ENCODE results near the gene DGKB. TPM values are rescaled to one million over a fixed set of nuclear protein-coding genes. Genes with fewer than 3 reads are reported as not detected.

DGKB gene
- total RNA-seq, 2 donors from 2014 or later: 0.44 to 0.63 TPM

DNA sequence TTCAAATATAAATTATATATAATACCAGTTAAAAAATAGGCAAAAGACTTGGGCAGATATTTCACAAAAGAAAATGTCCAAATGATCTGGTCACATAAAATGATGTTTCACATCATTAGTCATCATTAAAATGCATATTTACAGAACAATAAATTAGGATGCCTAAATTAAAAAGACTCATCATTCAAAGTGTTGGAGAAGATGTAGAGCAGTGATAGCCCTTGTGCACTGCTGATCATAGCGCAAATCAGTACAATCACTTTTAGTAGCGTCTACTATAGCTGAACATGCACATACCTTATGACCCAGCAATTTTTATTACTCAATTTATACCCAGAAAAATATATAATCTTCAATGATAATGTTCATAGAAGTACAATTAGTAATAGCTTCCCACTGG, 579.8 kb downstream of the DGKB start:
- no peaks in the 10 kb centered on the region for H3K4me1 ChIP-seq
- no peaks in the 10 kb centered on the region for H3K36me3 ChIP-seq
- no peak overlapping the region for H3K27ac ChIP-seq
- DNase-seq (ENCODE audit: low spot score): no peak
- peaks cover 0 to 8% of the 10 kb centered on the region in 2 donors for H3K9me3 ChIP-seq
- no peak overlapping the region for H3K4me3 ChIP-seq
- TF ChIP-seq, protein P1, sequence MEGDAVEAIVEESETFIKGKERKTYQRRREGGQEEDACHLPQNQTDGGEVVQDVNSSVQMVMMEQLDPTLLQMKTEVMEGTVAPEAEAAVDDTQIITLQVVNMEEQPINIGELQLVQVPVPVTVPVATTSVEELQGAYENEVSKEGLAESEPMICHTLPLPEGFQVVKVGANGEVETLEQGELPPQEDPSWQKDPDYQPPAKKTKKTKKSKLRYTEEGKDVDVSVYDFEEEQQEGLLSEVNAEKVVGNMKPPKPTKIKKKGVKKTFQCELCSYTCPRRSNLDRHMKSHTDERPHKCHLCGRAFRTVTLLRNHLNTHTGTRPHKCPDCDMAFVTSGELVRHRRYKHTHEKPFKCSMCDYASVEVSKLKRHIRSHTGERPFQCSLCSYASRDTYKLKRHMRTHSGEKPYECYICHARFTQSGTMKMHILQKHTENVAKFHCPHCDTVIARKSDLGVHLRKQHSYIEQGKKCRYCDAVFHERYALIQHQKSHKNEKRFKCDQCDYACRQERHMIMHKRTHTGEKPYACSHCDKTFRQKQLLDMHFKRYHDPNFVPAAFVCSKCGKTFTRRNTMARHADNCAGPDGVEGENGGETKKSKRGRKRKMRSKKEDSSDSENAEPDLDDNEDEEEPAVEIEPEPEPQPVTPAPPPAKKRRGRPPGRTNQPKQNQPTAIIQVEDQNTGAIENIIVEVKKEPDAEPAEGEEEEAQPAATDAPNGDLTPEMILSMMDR (IDR thresholded peaks at IDR 0.05): no peak
- no peaks in the 10 kb centered on the region for H3K27me3 ChIP-seq

- TF ChIP-seq, protein P1 (IDR thresholded peaks at IDR 0.05): no peak
- Histone ChIP-seq H3K4me1 (no peaks in the 10 kb centered on the region), H3K9me3 (peaks cover 0 to 8% of the 10 kb centered on the region in 2 donors), H3K27me3 (no peaks in the 10 kb centered on the region), H3K36me3 (no peaks in the 10 kb centered on the region), H3K4me3 (no peak overlapping the region), H3K27ac (no peak overlapping the region)
- no peak for DNase-seq (ENCODE audit: low spot score)
Observed at GRCh38 chr7:14321947-14322346, 580.6 kb downstream of the DGKB start.

GRCh38 chr7:14309432-14309831, 593.1 kb downstream of the DGKB start:
- no peak overlapping the region for H3K4me3 ChIP-seq
- TF ChIP-seq, protein P1 (IDR thresholded peaks at IDR 0.05): no peak
- no peaks in the 10 kb centered on the region for H3K36me3 ChIP-seq
- no peaks in the 10 kb centered on the region for H3K9me3 ChIP-seq
- DNase-seq (ENCODE audit: low spot score): no peak
- no peaks in the 10 kb centered on the region for H3K4me1 ChIP-seq
- H3K27ac ChIP-seq: no peak overlapping the region
- no peaks in the 10 kb centered on the region for H3K27me3 ChIP-seq

DNA sequence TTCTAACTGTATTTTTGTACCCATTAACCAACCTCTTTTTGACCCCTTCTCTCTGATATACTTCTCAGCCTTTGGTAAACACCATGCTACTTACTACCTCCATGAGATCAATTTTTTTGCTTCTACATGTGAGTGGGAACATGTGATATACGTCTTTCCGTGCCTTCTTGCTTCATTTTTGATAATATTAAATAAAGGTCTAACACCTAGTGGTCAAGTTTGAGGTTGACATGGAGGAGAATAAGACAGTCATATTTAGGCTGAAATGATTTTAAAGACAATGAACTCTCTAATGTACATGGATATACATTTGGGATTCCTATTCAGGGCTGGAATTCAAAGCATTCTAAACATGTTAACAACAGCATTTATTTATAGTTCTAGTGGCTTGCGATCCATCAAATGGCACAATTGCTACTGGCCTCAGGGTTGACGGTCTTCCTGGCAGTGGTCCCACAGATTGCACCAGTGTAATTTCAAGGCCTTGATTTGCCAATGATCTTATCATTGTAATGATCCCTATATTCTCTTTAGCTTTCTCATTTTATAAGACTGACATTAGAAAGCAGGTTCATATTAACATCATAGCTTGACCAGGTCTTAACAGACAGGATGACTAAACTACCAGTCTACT, 597.2 kb downstream of the DGKB start:
- no peaks in the 10 kb centered on the region for H3K27me3 ChIP-seq
- H3K9me3 ChIP-seq: no peaks in the 10 kb centered on the region
- H3K4me1 ChIP-seq: no peaks in the 10 kb centered on the region
- H3K27ac ChIP-seq: no peak overlapping the region
- TF ChIP-seq, protein P1 (IDR thresholded peaks at IDR 0.05): peak in 1 of 2 donors; percentile 27
- H3K36me3 ChIP-seq: no peaks in the 10 kb centered on the region
- H3K4me3 ChIP-seq: no peak overlapping the region
- no peak for DNase-seq (ENCODE audit: low spot score)

DNA sequence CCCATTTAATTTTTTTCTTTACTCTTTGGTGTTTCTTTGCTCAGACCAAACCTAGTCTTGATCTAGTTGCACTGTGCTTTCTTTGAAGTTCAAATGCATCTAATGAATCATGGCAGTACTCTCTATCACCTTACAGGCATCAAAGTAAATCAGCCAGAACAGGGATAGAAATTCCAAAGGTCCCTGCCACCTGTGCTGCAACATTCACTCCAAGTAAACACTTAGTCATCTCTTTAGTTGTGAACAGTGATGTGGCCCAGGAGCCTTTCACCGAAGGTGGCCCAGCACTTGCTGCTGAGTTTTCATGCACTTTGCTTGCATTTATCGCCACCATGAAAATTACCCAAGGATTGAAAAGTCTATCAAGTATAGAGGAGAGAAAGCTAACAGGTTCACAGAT, 599.0 kb downstream of the DGKB start:
- no peaks in the 10 kb centered on the region for H3K27me3 ChIP-seq
- no peaks in the 10 kb centered on the region for H3K9me3 ChIP-seq
- TF ChIP-seq, protein P1 (IDR thresholded peaks at IDR 0.05): no peak
- no peaks in the 10 kb centered on the region for H3K36me3 ChIP-seq
- H3K4me1 ChIP-seq: no peaks in the 10 kb centered on the region
- no peak for DNase-seq (ENCODE audit: low spot score)
- H3K27ac ChIP-seq: no peak overlapping the region
- no peak overlapping the region for H3K4me3 ChIP-seq

- Histone ChIP-seq H3K9me3 (no peaks in the 10 kb centered on the region), H3K27ac (no peak overlapping the region), H3K4me1 (no peaks in the 10 kb centered on the region), H3K27me3 (no peaks in the 10 kb centered on the region), H3K4me3 (no peak overlapping the region), H3K36me3 (no peaks in the 10 kb centered on the region)
- no peak for DNase-seq (ENCODE audit: low spot score)
- TF ChIP-seq, protein P1 (IDR thresholded peaks at IDR 0.05): no peak
Observed at GRCh38 chr7:14294637-14295036, 607.9 kb downstream of the DGKB start.
